ENCODE data around the gene SCARB1.

GRCh38 chr12:124898200-124898922 lies 34.7 kb upstream of the SCARB1 start:
- peak; percentile 52 for TF ChIP-seq CTCF (IDR thresholded peaks at IDR 0.05)
- TF ChIP-seq EZH2 (IDR thresholded peaks at IDR 0.05), result no peak

All from neural progenitor cell (in vitro differentiated cells).